Measurements from ENCODE around the gene STRN3. TPM values are rescaled to one million over a fixed set of nuclear protein-coding genes. Genes with fewer than 3 reads are reported as not detected.

The STRN3 gene
- total RNA-seq, 2 donors from 2014 or later = 22.5 to 25.9 TPM

- Mint-ChIP-seq H3K9me3 (no peaks in the 10 kb centered on the region), H3K27ac (no peak overlapping the region), H3K36me3 (no peaks in the 10 kb centered on the region)
- DNase-seq (ENCODE audit: low spot score in 2 of 2) (no peak), ATAC-seq (no peak)
Measured at GRCh38 chr14:30883508-30884294, 142.5 kb downstream of the STRN3 start.

DNA sequence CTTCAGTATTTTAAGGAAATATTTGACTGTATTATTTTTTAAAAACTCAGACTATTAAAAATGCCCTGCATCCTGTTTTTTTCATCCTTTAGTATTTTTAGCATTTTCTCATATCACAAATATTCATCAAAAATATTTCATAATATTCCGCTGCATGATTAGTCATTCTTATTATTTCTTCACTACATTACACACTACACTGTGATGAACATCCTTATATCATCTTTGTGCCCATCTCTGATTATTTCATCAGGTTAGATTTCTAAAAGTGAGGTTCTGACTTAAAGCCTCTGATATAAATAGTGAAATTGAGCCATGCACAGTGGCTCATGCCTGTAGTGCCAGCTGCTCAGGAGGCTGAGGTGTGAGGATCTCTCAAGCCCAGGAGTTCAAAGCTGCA is 143.7 kb downstream of the STRN3 start:
- no peak for ATAC-seq
- H3K9me3 Mint-ChIP-seq = no peaks in the 10 kb centered on the region

DNA sequence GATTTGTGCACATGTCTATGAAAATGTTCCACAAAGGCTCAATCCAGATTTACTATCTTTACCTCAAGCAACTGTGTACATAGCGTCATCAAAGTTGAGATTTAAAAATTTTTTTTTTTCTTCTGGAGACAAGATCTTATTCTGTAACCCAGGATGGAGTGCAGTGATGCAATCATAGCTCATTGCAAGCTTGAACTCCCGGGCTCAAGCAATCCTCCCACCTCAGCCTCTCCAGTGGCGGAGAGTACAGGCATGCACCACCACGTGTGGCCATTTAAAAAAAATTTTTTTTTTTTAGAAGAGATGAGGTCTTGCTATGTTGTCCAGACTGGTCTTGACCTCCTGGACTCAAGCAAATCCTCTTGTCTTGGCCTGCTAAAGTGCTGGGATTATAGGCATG is 149.5 kb downstream of the STRN3 start:
- no peak for DNase-seq (ENCODE audit: low spot score in 2 of 2)
- Mint-ChIP-seq H3K9me3 (no peaks in the 10 kb centered on the region), H3K36me3 (peaks cover 0 to 9% of the 10 kb centered on the region in 2 donors), H3K27ac (no peak overlapping the region)
- ATAC-seq = no peak

More for the DNA sequence above, 143.7 kb downstream of the STRN3 start:
- no peak for DNase-seq (ENCODE audit: low spot score in 2 of 2)
- H3K36me3 Mint-ChIP-seq = no peaks in the 10 kb centered on the region
- no peak overlapping the region for H3K27ac Mint-ChIP-seq

DNA sequence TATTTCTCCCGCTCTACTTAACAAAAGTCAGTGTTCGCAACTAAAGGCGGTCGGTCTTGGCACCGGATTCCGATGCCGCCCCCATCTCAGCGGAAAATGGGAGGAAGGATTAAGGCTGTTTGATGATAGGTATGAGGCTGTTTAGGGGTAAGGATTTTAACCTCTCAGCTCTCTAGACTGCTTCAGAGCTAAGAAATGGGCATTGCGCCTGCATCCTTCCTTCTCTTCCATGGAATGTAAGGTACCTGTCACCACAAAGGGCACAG is 150.5 kb downstream of the STRN3 start:
- ATAC-seq (no peak), DNase-seq (ENCODE audit: low spot score in 2 of 2) (no peak)
- Mint-ChIP-seq H3K9me3 (no peaks in the 10 kb centered on the region), H3K27ac (no peak overlapping the region), H3K36me3 (peaks cover 0 to 9% of the 10 kb centered on the region in 2 donors)

DNA sequence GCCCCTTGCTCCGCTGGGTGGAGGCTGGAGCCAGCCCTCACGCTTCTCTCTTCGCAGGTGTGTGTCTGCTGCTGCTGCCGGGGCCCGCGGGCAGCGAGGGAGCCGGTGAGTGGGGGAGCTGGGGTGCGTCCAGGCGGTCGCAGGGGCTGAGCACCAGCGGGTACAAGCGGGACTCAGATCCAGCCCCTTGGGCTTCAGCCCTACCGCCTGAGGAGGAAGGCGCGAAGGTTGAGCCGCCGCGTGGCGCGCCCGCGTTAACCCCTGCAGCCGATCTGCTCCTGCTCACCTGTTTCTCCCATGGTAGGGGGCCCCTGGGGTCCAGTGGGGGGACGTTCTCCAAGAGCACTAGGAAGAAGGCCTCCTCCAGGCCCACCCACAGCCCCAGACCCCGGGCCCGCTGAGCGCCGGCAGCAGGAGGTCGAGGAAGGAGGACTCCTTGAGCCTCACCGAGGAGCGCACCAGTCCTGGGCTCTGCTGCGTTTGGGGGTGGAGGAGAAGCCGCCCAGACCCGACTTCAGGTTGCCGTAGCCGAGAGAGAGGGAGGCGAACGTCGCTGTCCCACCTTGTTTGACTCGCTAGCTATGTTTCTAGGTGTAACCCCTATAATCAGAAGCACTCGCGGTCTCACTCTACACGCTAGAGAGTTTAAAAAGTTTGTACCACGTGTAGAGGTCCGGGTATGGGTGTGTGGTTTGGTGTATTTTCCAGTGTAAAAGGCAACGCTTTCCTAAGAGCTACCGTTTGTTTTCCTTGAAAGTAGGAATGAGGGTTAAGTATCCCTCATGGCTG is 151.0 kb downstream of the STRN3 start:
- ATAC-seq (peak; percentile 27 to 38), DNase-seq (ENCODE audit: low spot score in 2 of 2) (peak in 1 of 2 donors; percentile 12)
- Mint-ChIP-seq H3K36me3 (peaks cover 0 to 9% of the 10 kb centered on the region in 2 donors), H3K27ac (no peak overlapping the region), H3K9me3 (no peaks in the 10 kb centered on the region)

DNA sequence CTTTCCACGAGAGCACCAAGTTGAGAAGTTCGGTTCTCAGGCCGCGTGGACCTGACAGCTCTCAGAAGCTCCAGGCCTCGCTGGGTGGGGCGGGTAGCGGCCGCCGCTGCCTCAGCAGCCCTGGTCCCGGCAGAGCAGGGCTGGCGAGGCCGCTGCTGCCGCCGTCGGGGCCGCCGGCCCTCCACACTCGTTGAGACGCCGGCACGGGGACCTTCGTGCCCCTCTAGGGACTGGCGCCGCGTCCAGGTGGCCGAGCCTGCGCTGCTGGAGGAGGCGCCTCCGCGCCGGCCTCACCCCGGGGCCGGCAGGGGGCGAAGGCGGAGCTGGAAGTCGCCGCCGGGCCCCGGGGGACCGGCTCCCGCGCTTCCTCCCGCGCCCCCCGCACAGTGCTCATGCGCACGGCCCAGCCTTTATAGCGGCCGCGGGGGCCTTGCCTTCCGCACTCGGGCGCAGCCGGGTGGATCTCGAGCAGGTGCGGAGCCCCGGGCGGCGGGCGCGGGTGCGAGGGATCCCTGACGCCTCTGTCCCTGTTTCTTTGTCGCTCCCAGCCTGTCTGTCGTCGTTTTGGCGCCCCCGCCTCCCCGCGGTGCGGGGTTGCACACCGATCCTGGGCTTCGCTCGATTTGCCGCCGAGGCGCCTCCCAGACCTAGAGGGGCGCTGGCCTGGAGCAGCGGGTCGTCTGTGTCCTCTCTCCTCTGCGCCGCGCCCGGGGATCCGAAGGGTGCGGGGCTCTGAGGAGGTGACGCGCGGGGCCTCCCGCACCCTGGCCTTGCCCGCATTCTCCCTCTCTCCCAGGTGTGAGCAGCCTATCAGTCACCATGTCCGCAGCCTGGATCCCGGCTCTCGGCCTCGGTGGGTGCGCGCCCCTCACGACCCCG is 151.8 kb downstream of the STRN3 start, which contains the start of gene COCH:
COCH (plus strand) TSS at position 440 of the 879 bp plus-strand sequence; CDS start at position 820, 380 bp downstream.
- DNase-seq (ENCODE audit: low spot score in 2 of 2) (peak in 1 of 2 donors; percentile 36), ATAC-seq (peak; percentile 76 to 88)
- no peak within 1 kb of the TSS for H3K27ac Mint-ChIP-seq
- H3K9me3 Mint-ChIP-seq = no peaks in the 10 kb centered on the region
- peaks cover 0 to 9% of the 10 kb centered on the region in 2 donors for H3K36me3 Mint-ChIP-seq

GRCh38 chr14:30873308-30874119 is 152.7 kb downstream of the STRN3 start:
- DNase-seq (ENCODE audit: low spot score in 2 of 2) (no peak), ATAC-seq (no peak)
- no peak overlapping the region for H3K27ac Mint-ChIP-seq
- peaks cover 0 to 9% of the 10 kb centered on the region in 2 donors for H3K36me3 Mint-ChIP-seq
- no peaks in the 10 kb centered on the region for H3K9me3 Mint-ChIP-seq

DNA sequence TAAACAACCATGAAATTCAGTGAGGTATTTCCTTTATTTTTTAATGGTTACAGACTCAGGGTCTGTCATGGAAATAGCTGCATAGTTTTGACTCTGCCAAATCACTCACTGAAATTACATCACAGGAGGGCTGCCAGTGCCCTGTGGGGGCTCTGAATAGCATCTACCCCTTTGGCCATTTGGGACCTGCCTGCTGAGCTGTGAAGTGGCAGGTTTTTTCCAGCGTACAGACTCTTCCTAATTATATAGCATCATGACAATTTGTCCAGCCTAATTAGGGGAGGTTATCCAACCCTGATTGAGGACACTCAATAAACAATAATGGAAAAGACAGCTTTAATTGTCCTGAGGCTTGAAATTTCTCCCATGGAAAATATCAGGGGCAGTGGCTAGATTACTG is 153.6 kb downstream of the STRN3 start:
- no peak overlapping the region for H3K27ac Mint-ChIP-seq
- H3K36me3 Mint-ChIP-seq = peaks cover 0 to 9% of the 10 kb centered on the region in 2 donors
- no peaks in the 10 kb centered on the region for H3K9me3 Mint-ChIP-seq
- ATAC-seq (no peak), DNase-seq (ENCODE audit: low spot score in 2 of 2) (no peak)

- DNase-seq (ENCODE audit: low spot score in 2 of 2) (no peak), ATAC-seq (no peak)
- Mint-ChIP-seq H3K27ac (no peak overlapping the region), H3K36me3 (peaks cover 0 to 9% of the 10 kb centered on the region in 2 donors), H3K9me3 (no peaks in the 10 kb centered on the region)
Measured at GRCh38 chr14:30869551-30870155, 156.5 kb downstream of the STRN3 start.

DNA sequence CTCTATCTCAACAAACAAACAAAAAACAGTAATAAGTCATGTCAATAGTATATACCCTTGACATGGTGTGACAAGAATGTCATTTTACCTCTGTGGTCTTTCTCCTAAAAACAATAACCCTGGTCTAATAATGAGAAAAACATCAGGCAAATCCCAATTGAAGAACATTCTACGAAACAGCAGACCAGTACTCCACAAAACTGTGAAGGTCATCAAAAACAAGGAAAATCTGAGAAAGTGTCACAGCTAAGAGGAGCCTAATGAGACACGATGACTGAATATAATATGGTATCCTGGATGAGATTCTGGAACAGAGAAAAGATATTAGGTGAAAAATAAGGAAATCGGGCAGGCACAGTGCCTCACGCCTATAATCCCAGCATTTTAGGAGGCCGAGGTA is 157.4 kb downstream of the STRN3 start:
- ATAC-seq (no peak), DNase-seq (ENCODE audit: low spot score in 2 of 2) (no peak)
- Mint-ChIP-seq H3K27ac (no peak overlapping the region), H3K36me3 (peaks cover 0 to 8% of the 10 kb centered on the region in 2 donors), H3K9me3 (no peaks in the 10 kb centered on the region)

- ATAC-seq (no peak), DNase-seq (ENCODE audit: low spot score in 2 of 2) (no peak)
- Mint-ChIP-seq H3K27ac (no peak overlapping the region), H3K36me3 (no peaks in the 10 kb centered on the region), H3K9me3 (no peaks in the 10 kb centered on the region)
Measured at GRCh38 chr14:30864934-30865333, 161.2 kb downstream of the STRN3 start.

GRCh38 chr14:30861200-30861599 is 165.0 kb downstream of the STRN3 start:
- no peak for ATAC-seq
- H3K27ac Mint-ChIP-seq = no peak overlapping the region
- no peak for DNase-seq (ENCODE audit: low spot score in 2 of 2)
- no peaks in the 10 kb centered on the region for H3K36me3 Mint-ChIP-seq
- no peaks in the 10 kb centered on the region for H3K9me3 Mint-ChIP-seq

- no peak for DNase-seq (ENCODE audit: low spot score in 2 of 2)
- H3K36me3 Mint-ChIP-seq = no peaks in the 10 kb centered on the region
- no peaks in the 10 kb centered on the region for H3K9me3 Mint-ChIP-seq
- peak overlapping the region in 1 of 2 donors; percentile 61 for H3K27ac Mint-ChIP-seq
- peak; percentile 55 to 83 for ATAC-seq
Measured at GRCh38 chr14:30855345-30856037, 170.7 kb downstream of the STRN3 start.

- Mint-ChIP-seq H3K27ac (no peak overlapping the region), H3K9me3 (no peaks in the 10 kb centered on the region)
- ATAC-seq = peak; percentile 33 to 79
Measured at GRCh38 chr14:30854492-30854891, 171.7 kb downstream of the STRN3 start.

DNA sequence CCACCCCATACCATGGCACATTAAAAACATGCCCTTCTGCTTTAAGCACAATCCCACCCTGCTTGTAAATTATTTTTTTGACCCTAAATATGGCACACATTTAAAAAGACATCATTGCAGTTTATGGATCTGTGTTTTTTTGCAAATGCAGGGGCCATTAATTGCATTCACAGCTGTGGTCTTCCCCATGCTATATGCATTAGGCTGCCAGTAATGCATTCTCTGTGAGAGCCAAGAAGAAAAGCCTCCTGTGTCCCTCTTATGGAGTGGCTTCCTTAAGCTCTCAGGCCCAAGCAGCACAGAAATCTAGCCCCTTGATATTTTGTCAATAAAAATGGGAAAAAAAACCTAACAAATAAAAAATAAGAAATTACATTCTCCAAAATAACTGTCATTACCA is 172.2 kb downstream of the STRN3 start:
- no peak overlapping the region for H3K27ac Mint-ChIP-seq
- ATAC-seq (no peak), DNase-seq (ENCODE audit: low spot score in 2 of 2) (no peak)
- H3K9me3 Mint-ChIP-seq = no peaks in the 10 kb centered on the region
- H3K36me3 Mint-ChIP-seq = no peaks in the 10 kb centered on the region

More at GRCh38 chr14:30854492-30854891, 171.7 kb downstream of the STRN3 start:
- no peaks in the 10 kb centered on the region for H3K36me3 Mint-ChIP-seq
- DNase-seq (ENCODE audit: low spot score in 2 of 2) = no peak

Data from activated naive CD4-positive, alpha-beta T cell treated with anti-CD3 and anti-CD28 coated beads, Interleukin-2, amount 50 U/mL, for 72 hours (primary cell).